ENCODE measurements around the gene ERCC3. TPM values are rescaled to one million over a fixed set of nuclear protein-coding genes. Genes with fewer than 3 reads are reported as not detected.
"Not testable (repeated sequence)": the region's sequence is repeated elsewhere in the genome, so short reads cannot be mapped to it uniquely, and the experiment has no call there.

ERCC3 gene
- total RNA-seq, 1 experiment from 2014 or later: 28.7 TPM

DNA sequence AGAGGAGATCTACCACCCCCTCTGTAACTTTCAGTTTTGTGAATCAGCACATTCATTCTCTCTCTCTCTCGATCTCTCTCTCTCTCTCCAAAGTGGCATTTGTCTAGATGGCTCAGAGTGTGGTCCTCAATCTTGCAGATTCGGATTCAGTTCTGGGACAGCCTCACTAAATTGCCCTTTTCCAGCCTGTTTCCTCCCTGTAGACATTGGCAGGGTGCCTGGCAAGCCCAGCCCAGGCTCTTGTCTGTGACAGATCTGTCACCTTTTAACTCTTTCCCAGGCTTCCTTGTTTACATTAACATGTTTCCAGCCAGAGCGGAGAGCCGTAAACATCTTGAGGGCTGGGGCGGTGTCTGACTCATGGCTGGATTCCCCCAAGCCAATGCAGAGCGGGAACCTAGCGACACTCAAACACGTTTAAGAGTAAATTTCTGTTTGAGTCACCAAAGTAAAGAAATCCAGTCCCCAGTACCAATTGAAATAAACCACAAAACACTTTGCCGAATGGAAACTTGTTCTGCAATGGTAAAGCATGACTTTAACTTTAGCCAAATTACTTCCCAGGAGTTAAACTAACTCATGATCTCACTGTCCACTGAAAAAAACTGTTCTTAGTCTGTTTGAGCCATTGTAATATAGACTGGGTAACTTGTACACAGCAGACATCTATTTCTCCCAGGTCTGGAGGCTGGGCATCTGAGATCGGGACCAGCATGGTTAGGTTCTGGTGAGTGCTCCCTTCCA lies 67.3 kb downstream of the ERCC3 start:
- peak; percentile 93 for DNase-seq (ENCODE audit: low spot score)

GRCh38 chr2:127226132-127226519 lies 67.8 kb downstream of the ERCC3 start:
- no peak for DNase-seq (ENCODE audit: low spot score)

GRCh38 chr2:127225186-127225960 lies 68.6 kb downstream of the ERCC3 start:
- no peak for DNase-seq (ENCODE audit: low spot score)

DNA sequence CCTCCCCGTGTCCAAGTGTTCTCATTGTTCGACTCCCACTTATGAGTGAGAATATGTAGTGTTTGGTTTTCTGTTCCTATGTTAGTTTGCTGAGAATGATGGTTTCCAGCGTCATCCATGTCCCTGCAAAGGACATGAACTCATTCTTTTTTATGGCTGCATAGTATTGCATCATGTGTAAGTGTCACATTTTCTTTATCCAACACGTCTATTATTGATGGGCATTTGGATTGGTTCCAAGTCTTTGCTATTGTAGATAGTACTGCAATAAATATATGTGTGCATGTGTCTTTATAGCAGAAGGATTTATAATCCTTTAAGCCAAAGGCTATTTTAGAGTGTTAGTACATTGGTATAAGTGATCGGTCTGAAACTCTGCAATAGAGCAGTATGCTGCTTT lies 69.8 kb downstream of the ERCC3 start:
- DNase-seq (ENCODE audit: low spot score): not testable (repeated sequence)

DNA sequence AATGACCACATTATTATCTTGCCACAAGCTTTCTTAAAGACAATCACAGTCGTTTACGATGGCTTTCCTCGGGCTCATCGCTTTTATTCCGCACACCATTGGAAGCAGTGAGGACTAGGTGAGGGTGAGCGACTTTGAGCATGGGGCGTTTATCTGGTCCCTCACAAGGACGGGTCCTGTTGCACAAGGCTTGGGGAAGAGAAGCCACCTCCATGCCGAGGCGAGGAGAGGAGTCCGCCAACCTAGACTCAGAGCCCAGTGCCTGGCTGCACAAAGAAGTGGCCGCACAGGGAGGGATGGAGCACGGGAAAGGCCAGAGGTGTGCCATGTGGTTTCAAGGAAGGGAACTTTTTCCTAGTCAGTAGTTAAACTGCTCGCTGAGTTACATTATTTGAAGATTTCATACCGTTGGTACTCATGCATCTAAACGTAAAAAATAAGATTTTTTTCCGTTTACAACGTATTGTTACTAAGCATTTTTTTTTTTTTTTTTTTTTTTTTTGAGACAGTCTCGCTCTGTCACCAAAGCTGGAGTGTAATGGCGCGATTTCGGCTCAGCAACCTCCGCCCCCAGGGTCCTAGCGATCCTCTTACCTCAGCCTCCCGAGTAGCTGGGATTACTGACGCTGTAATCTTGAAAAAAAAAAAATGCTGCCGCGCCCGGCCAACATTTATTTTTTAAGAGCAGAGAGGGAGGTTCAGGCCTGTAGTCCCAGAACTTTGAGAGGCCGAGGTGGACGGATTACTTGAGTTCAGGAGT lies 73.0 kb downstream of the ERCC3 start:
- no peak for DNase-seq (ENCODE audit: low spot score)

- DNase-seq (ENCODE audit: low spot score): no peak
These were observed 73.7 kb downstream of the ERCC3 start, which contains the start of gene CYP27C1 for GRCh38 chr2:127220102-127220767. TSS of gene CYP27C1 (minus strand) at chr2:127220299. CDS start at chr2:127220270, 29 bp downstream.

DNA sequence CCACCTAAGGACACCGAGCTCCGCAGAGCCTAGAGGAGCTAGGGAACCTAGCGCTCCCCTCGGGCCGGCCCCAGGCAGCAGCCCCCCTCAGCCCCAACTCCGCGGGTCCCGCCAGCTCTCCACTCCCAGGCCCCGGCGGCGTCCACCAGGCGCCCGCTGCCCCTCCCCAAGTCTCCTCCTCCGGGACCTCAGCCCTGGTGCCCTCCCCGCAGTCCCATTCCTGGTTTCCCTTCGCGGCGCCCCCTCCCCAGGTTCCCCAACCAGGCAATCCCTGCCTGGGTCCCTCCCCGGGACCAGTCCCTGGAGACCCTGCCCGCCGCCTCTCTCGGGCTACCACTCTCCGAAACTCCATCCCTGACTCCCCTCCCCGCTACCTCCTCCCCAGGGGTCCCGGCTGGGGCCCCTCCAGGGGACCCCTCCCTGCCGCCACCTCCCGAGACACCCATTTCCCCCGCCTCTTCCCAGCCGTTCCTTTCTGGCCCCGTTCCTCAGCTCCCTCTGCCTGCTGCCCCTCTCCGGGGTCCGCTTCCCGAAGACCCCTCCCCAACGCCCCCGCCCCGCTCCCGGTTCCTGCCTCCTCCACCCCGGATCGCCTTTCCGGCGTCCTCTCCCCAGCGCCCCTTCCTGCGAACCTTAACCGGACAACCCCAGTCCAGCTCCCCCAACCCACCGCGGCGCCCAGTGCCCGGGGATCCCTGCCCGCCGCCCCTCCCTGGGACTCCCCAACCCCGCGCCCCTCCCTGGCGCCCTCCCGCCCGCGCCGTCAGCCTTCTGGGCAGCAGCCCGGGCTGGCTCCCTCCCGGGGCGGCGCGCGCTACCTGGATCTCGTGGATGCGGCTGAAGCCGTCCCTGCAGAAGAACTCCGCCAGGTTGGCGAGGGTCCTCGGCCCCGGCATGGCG lies 74.5 kb downstream of the ERCC3 start:
- no peak for DNase-seq (ENCODE audit: low spot score)

DNA sequence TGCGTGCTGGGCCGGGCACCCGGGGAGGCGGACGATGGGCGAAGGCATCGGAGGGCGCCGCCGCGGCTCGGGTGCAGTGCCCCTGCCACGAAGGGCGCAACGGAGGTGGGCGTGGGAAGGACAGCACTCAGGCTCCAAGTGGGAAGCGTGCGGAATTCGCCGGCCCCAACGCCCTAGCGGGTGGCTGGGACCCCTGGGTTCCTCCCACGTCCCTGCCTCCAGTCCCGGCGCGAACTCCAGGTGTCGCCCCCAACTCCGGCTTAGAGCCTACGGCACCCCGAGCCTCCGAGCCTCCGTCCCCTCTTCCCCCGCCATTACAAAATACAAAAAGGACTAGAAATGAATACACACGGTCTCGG lies 75.2 kb downstream of the ERCC3 start:
- no peak for DNase-seq (ENCODE audit: low spot score)

GRCh38 chr2:127217470-127218325 lies 76.2 kb downstream of the ERCC3 start:
- no peak for DNase-seq (ENCODE audit: low spot score)

GRCh38 chr2:127216593-127216992 lies 77.4 kb downstream of the ERCC3 start:
- no peak for DNase-seq (ENCODE audit: low spot score)

GRCh38 chr2:127216095-127216494 lies 77.8 kb downstream of the ERCC3 start:
- no peak for DNase-seq (ENCODE audit: low spot score)

GRCh38 chr2:127214201-127214600 lies 79.7 kb downstream of the ERCC3 start:
- not testable (repeated sequence) for DNase-seq (ENCODE audit: low spot score)

DNA sequence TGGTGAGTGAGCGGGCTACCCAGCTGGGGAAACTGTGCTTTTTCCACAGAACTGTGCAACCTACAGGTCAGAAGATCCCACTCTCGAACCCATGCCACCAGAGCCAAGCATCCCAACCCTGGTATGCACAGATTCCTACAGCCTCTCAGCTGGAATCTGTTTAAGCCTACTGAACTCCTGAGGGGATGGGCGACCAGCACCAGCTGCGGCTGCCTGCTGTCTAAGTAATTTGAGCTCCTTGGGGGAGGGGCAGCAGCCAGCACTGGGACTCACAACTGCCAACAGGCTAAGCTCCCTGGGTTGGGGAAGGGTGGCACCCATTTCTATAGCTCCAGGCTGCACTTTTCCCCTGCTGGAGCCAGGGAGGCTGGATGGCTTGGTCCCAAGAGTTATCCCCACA lies 85.6 kb downstream of the ERCC3 start:
- DNase-seq (ENCODE audit: low spot score): no peak

Small RNAs within 50 kb of the gene (small RNA-seq; reads per million reads assigned to genes)
- not detected for gene RNU6-1147P

Other genes with a start within 250 kb of the ERCC3 start
- gene BIN1, start 187.0 kb downstream of the ERCC3 start, total RNA-seq (2014; rRNA removed; shearing (Covaris generic)): 119 and 126 TPM in 2 replicates
- gene CYP27C1, start 73.8 kb downstream of the ERCC3 start, total RNA-seq (2014; rRNA removed; shearing (Covaris generic)): not detected in 2 replicates
- 52.8 and 69.4 TPM in 2 replicates for gene MAP3K2, start 93.8 kb upstream of the ERCC3 start, total RNA-seq (2014; rRNA removed; shearing (Covaris generic))
- 0.74 and 1.3 TPM in 2 replicates for gene PROC, start 124.3 kb upstream of the ERCC3 start, total RNA-seq (2014; rRNA removed; shearing (Covaris generic))
- gene IWS1, start 232.3 kb upstream of the ERCC3 start, total RNA-seq (2014; rRNA removed; shearing (Covaris generic)): 34.8 and 43.1 TPM in 2 replicates
- 4.8 and 5.4 TPM in 2 replicates for gene MYO7B, start 241.5 kb upstream of the ERCC3 start, total RNA-seq (2014; rRNA removed; shearing (Covaris generic))